ENCODE results near the gene RPUSD3.
"Not testable (repeated sequence)": the region's sequence is repeated elsewhere in the genome, so short reads cannot be mapped to it uniquely, and the experiment has no call there.

RPUSD3 gene

GRCh38 chr3:9864200-9864927, 20.6 kb upstream of the RPUSD3 start:
- no peak for DNase-seq

- DNase-seq = no peak
Measured at GRCh38 chr3:9863058-9863772, 19.4 kb upstream of the RPUSD3 start.

GRCh38 chr3:9862391-9863057, 18.7 kb upstream of the RPUSD3 start:
- peak; percentile 88 for DNase-seq

- DNase-seq = no peak
Measured at GRCh38 chr3:9861626-9862130, 17.9 kb upstream of the RPUSD3 start.

GRCh38 chr3:9861201-9861600, 17.4 kb upstream of the RPUSD3 start:
- no peak for DNase-seq

- no peak for DNase-seq
Measured at GRCh38 chr3:9859530-9860025, 15.8 kb upstream of the RPUSD3 start.

DNA sequence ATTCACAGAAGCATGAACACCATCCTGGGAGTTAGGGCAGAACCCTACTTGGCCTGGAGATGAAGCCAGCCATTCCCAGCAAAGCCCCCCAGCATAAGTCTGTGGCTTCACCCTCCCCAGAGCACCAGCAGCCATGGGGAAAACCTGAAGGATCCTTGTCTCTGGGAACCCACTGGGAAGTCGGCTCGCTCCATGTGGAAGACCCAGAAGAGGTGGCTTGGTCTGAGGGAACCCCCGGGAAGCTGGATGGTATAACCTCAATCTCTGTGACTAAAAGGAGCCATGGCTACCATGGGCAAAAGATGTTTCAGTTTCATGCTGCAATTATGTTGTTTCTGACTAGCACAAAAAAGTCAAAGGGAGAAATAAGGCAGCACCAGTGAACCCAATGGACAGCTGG, 11.8 kb upstream of the RPUSD3 start:
- DNase-seq = no peak

- DNase-seq = not testable (repeated sequence)
Measured at GRCh38 chr3:9854291-9854940, 10.6 kb upstream of the RPUSD3 start.

GRCh38 chr3:9852528-9852927, 8.7 kb upstream of the RPUSD3 start:
- no peak for DNase-seq

- DNase-seq = not testable (repeated sequence)
Measured at GRCh38 chr3:9851926-9852325, 8.1 kb upstream of the RPUSD3 start.

DNA sequence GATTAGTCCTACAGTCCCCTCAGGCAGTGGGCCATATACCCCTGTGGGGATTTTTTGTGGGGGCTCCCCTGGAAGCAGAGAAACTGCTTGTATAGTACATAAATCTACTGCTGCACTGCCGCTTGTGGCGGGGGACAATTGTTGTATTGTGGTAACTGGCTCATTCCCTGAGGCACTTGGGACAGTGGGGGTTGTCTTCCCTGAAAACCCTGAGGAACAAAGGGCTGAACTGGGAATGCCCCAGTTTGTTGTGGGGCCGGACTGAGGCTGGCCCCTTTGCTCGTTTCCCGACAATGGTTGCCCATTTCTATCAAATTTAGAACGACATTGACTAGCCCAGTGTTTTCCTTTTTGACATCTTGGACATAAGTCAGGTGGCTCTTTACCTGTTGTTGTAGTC, 7.6 kb upstream of the RPUSD3 start:
- not testable (repeated sequence) for DNase-seq

GRCh38 chr3:9848860-9849259, 5.1 kb upstream of the RPUSD3 start:
- not testable (repeated sequence) for DNase-seq

- DNase-seq = not testable (repeated sequence)
Measured at GRCh38 chr3:9847870-9848269, 4.1 kb upstream of the RPUSD3 start.

DNA sequence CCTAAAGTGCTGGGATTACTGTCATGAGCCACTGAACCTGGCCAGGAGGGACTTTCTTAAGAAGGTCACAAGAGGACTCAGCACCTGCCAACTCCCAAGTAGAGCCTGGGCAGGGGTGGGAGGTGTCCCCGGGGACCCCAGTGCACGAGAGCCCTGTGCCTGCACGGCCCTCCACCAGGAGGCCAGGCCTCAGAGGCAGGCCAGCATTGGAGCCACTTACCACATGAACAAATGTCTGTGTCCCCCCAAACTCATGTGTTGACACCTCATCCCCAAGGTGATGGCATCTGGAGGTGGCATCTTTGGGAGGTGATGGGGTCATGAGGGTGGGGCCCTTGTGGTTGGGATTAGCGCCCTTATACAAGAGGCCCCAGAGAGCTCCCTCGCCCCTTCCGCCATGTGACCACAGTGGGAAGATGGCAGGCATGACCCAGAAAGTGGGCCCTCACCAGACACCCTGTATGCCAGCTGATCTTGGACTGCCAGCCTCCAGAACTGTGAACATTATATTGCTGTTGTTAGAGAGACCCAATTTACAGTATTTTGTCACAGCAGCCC, 3.2 kb upstream of the RPUSD3 start:
- no peak for DNase-seq

DNA sequence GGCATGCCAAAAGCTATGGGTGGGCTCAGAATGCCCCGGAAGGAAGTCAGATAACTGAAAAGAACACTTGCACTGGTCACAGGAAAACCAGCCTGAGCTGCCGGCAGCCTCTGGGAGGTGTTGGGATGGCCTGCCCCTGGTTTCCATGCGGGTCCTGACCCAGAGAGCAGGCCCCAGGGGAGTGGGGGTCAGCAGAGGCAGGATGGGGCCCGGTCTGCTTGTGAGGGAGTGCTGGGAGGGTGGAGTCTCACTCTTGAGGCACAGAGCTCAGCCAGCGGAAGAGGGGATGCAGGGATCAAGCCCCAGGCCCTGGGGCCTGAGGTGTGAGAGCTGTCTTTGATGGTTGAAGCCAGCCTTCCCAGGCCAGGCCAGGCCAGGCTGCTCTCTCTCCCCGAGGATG, 2.4 kb upstream of the RPUSD3 start:
- no peak for DNase-seq

DNA sequence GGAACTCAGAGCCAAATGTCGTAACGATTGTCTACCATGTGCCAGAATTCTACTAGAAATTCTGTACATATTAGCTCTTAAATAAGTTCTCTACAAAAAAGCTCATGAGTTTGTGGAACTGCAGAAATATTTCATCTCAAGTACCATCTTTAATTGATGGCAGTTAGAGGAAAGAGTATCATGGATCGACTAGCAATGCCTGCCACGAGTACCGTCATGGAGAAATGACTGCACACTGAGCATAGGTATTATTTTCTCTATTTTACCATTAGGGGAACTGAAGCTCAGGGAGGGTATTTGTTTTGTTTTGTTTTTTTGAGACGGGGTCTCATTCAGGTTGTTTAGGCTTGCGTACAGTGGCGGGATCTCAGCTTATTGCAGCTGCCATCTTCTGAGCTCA, 2.8 kb downstream of the RPUSD3 start:
- DNase-seq = no peak

DNA sequence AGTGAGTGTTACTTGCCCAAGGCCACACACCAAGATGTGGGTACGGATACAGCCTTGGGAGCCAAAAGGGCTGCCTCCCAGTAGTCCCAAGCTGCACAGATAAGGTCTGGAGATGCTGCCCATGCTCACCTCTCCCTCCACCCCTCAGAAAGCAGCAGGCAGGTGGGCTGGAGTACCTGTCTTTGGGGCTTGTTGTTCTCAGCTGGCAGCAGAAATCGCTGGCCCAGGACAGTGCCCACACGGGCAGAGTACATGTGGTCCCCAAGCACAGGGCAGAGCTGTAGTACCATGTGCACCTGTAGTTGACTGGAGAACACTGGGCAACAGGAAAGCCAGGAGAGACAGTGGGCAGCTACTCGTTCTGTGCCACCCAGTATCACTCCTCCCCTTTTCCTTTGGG, 5.0 kb downstream of the RPUSD3 start:
- DNase-seq = no peak

DNA sequence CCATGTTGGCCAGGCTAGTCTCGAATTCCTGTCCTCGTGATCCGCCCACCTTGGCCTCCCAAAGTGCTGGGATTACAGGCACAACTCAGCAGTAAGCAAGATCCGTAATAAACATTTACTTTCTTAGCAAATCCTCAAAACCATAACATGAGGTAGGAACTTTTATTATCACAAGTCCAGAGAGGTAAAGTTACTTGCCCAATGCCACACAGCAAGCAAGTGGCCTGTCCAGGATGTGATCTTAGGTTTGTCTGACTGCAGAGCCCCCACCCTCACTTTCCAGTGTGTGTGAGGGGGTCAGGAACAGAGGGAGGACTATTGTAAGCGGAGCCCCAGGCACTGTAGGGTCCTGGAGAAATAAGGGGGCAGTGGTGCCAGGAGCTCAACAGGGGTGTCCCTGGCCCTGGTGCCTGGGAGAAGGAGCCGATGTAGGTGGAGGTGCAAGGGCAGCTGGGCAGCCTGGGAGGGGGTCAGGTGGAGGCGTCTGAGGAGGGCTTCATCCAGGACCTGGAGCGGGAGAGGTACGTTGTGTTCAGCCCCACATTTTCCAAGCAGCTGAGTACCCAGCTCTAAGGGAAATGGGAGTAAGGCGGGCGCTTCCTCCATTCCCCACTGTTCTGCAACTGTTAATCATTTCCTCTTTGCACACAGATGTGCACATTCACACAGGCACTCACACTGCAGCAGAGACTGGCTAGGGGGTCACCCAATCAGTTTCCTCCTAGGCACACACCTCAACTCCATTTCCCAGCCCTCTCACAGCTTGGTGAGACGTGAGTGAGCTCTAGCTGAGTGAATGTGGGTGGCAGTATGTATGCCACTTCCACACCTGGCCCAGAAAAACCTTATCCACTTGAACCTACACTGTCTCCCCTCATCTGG, 5.9 kb downstream of the RPUSD3 start:
- no peak for DNase-seq

- DNase-seq = no peak
Measured at GRCh38 chr3:9834520-9835380, 9.1 kb downstream of the RPUSD3 start.

GRCh38 chr3:9833078-9833477, 10.7 kb downstream of the RPUSD3 start:
- no peak for DNase-seq

DNA sequence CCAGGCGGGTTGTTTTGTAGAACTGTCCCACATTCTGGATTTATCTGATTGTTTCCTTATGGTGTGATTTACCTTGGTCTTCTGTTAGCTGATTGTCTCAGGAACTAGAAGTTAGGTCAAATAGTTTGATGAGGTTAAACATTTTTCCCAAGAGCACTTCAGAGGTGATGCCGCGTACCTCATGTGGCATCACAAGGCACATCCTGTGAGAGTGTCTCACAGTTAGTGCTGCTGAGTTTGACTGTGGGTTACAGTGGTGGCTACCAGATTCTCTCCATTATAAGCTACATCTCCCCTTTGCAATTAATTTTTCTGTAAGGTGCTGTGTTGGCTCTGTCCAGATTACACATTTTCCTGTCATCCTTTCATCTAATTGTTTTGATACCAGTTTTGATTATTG, 12.6 kb downstream of the RPUSD3 start:
- no peak for DNase-seq

Data from 8988T (cell line).